Heart left ventricle (tissue), 13 donors: ENCODE results near the gene GLT8D2.

ENCODE experiments used
- POLR2A ChIP-seq, 2 donors: fragments of 450-650 bp; IDR thresholded peaks; one replicate each; pipeline ENCODE4 v1.6.1; 2017; ENCODE audit warnings: antibody characterized with exemption in 2 of 2, mild to moderate bottlenecking in 2 of 2, moderate library complexity in 2 of 2
- TF ChIP-seq, protein P1 (sequence below), 12 donors: fragments of 200-600 bp; sonication (generic) in 4 of 12; IDR thresholded peaks; one replicate each; pipeline versions ENCODE4 v1.5.0 to v1.8.0; 2018 to 2022; ENCODE audit warnings: antibody characterized with exemption in 12 of 12, mild to moderate bottlenecking in 5 of 12
- donor health status: ischemic (EF 13 %, LVEDD 7.1; RV severe dilation, severe dysfunction).
- donor health status: DM: no; HTN: yes; CAD: no.
- donor health status: DM: no; HTN: no; CAD: no.
- donor health status: ischemic (EF 25% LVEDD 6.9; RV normal size, moderate dysfunction).
- donor health status: ischemic (EF 25% LVEDD 5.7; RV mildly dilated, moderate dysfunction).
- donor health status: ischemic (EF 35%, LVEDD 5.7; RV mildly dilated, moderate dysfunction).
- donor health status: nonischemic (EF 11% LVEDD 7.7; RV severe dilation, severe dysfunction).
- donor health status: DM: yes; HTN: yes; CAD: no.
- donor health status: PGD.
- donor health status: ischemic (EF 29% LVEDD 5.4; RV normal size, mild dysfunction).
- donor health status: nonischemic (EF 23%, LVEDD 6.1; RV moderate dilation, normal function).

DNA sequence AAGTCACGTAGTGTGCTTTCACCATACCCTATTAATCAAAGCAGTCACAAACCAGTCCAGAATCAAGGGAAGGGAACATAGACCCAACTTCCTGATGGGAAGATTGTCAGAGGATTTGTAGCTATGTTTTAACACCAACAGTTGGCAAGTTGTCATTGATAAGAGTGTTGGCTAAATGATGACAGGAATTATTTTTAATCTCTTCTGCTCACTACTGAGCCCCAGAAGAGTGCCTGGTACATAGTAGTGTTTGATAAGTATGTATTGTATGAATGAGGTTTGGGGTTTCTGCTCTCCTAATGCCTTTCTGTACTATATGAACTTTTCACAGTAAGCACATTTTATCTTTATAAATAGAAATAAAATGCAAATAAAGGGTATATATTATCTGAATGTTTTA is 29.0 kb upstream of the GLT8D2 start:
- TF ChIP-seq, protein P1, sequence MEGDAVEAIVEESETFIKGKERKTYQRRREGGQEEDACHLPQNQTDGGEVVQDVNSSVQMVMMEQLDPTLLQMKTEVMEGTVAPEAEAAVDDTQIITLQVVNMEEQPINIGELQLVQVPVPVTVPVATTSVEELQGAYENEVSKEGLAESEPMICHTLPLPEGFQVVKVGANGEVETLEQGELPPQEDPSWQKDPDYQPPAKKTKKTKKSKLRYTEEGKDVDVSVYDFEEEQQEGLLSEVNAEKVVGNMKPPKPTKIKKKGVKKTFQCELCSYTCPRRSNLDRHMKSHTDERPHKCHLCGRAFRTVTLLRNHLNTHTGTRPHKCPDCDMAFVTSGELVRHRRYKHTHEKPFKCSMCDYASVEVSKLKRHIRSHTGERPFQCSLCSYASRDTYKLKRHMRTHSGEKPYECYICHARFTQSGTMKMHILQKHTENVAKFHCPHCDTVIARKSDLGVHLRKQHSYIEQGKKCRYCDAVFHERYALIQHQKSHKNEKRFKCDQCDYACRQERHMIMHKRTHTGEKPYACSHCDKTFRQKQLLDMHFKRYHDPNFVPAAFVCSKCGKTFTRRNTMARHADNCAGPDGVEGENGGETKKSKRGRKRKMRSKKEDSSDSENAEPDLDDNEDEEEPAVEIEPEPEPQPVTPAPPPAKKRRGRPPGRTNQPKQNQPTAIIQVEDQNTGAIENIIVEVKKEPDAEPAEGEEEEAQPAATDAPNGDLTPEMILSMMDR (IDR thresholded peaks at IDR 0.05) = no peak
- TF ChIP-seq POLR2A (IDR thresholded peaks at IDR 0.05) = no peak
